Suprapubic skin (tissue), 4 donors: ENCODE results near the gene IL17REL. TPM values are rescaled to one million over a fixed set of nuclear protein-coding genes. Genes with fewer than 3 reads are reported as not detected.

Source experiments
- DNase-seq, 2 donors: peaks; one replicate each; pipeline ENCODE4 v3.0.0-alpha.2; 2019; ENCODE audit warnings: low spot score in 2 of 2
- H3K27ac ChIP-seq: fragments of 200-600 bp; sonication (generic); one replicate; pipeline ENCODE4 v1.5.1; 2019
- H3K27me3 ChIP-seq: fragments of 200-600 bp; sonication (generic); one replicate; pipeline ENCODE4 v1.5.1; 2019
- H3K36me3 ChIP-seq: fragments of 200-600 bp; sonication (generic); one replicate; pipeline ENCODE4 v1.5.1; 2019
- H3K4me1 ChIP-seq: fragments of 200-600 bp; sonication (generic); one replicate; pipeline ENCODE4 v1.5.1; 2019
- H3K4me3 ChIP-seq: fragments of 200-600 bp; sonication (generic); one replicate; pipeline ENCODE4 v1.5.1; 2019; ENCODE audit warnings: mild to moderate bottlenecking
- H3K9me3 ChIP-seq: fragments of 200-600 bp; sonication (generic); one replicate; pipeline ENCODE4 v1.5.1; 2019
- CTCF ChIP-seq, 2 donors: fragments of 200-600 bp in 1 of 2; fragments of 450-650 bp in 1 of 2; sonication (generic) in 1 of 2; IDR thresholded peaks; one replicate each; pipeline ENCODE4 v1.5.1; 2016 to 2019; ENCODE audit warnings: antibody characterized with exemption in 2 of 2, mild to moderate bottlenecking in 1 of 2, moderate library complexity in 1 of 2
- EP300 ChIP-seq: sonication (generic); formaldehyde crosslinking; IDR thresholded peaks from one replicate; pipeline ENCODE4 v1.6.1; 2017; ENCODE audit warnings: antibody characterized with exemption
- POLR2A ChIP-seq, 2 donors: fragments of 450-650 bp; IDR thresholded peaks; one replicate each; pipeline ENCODE4 v1.6.1; 2017; ENCODE audit warnings: antibody characterized with exemption in 2 of 2, mild to moderate bottlenecking in 2 of 2, moderate library complexity in 2 of 2
- POLR2AphosphoS5 ChIP-seq, 3 donors: sonication (generic); formaldehyde crosslinking; IDR thresholded peaks; one replicate each; pipeline ENCODE4 v1.6.1; 2017; ENCODE audit warnings: antibody characterized with exemption in 3 of 3
- WGBS: methylation state at CpG from one replicate; pipeline ENCODE4 v1.1.5; 2018; 5-methylcytosine and 5-hydroxymethylcytosine counted together
- total RNA-seq, 4 donors: library from RNA; depleted of rRNA; stranded (reverse); fragments of >200 nt; gene quantifications; one replicate each; pipeline ENCODE4 v1.1.0, GENCODE V29; 2016

Gene IL17REL
- total RNA-seq, 4 donors from 2014 or later, result not detected

GRCh38 chr22:49956418-49956770 is 56.2 kb downstream of the IL17REL start:
- no peak for TF ChIP-seq CTCF (IDR thresholded peaks at IDR 0.05)
- no peak for TF ChIP-seq POLR2AphosphoS5 (IDR thresholded peaks at IDR 0.05)
- no peak for TF ChIP-seq EP300
- no peak for TF ChIP-seq POLR2A (IDR thresholded peaks at IDR 0.05)
- H3K4me3 ChIP-seq, result no peak overlapping the region
- H3K27ac ChIP-seq, result peak overlapping the region; percentile 66
- 47% methylated on average over 11 of the region's 15 CpGs for WGBS
- peaks cover 3% of the 10 kb centered on the region for H3K36me3 ChIP-seq
- peak in 1 of 2 donors; percentile 65 for DNase-seq
- H3K27me3 ChIP-seq, result no peaks in the 10 kb centered on the region
- peaks cover 72% of the 10 kb centered on the region for H3K4me1 ChIP-seq
- H3K9me3 ChIP-seq, result no peaks in the 10 kb centered on the region

- H3K27me3 ChIP-seq, result no peaks in the 10 kb centered on the region
- WGBS, result 83% methylated on average over 5 of the region's 22 CpGs
- no peak for DNase-seq
- no peak overlapping the region for H3K4me3 ChIP-seq
- H3K36me3 ChIP-seq, result no peaks in the 10 kb centered on the region
- TF ChIP-seq EP300 (no peak), POLR2AphosphoS5 (IDR thresholded peaks at IDR 0.05) (no peak), CTCF (IDR thresholded peaks at IDR 0.05) (no peak), POLR2A (IDR thresholded peaks at IDR 0.05) (no peak)
- peak overlapping the region; percentile 92 for H3K27ac ChIP-seq
- H3K4me1 ChIP-seq, result peaks cover 77% of the 10 kb centered on the region
- H3K9me3 ChIP-seq, result no peaks in the 10 kb centered on the region
These were observed 56.8 kb downstream of the IL17REL start for GRCh38 chr22:49955581-49956417.

- no peaks in the 10 kb centered on the region for H3K27me3 ChIP-seq
- DNase-seq, result no peak
- H3K27ac ChIP-seq, result peak overlapping the region; percentile 92
- no peak overlapping the region for H3K4me3 ChIP-seq
- H3K36me3 ChIP-seq, result no peaks in the 10 kb centered on the region
- 73% methylated on average over 6 of the region's 15 CpGs for WGBS
- no peak for TF ChIP-seq EP300
- no peak for TF ChIP-seq POLR2AphosphoS5 (IDR thresholded peaks at IDR 0.05)
- no peak for TF ChIP-seq CTCF (IDR thresholded peaks at IDR 0.05)
- no peak for TF ChIP-seq POLR2A (IDR thresholded peaks at IDR 0.05)
- H3K9me3 ChIP-seq, result no peaks in the 10 kb centered on the region
- H3K4me1 ChIP-seq, result peaks cover 83% of the 10 kb centered on the region
These were observed 57.5 kb downstream of the IL17REL start for GRCh38 chr22:49954991-49955580.

- no peaks in the 10 kb centered on the region for H3K27me3 ChIP-seq
- H3K36me3 ChIP-seq, result no peaks in the 10 kb centered on the region
- no peak for DNase-seq
- peak overlapping the region; percentile 92 for H3K27ac ChIP-seq
- TF ChIP-seq POLR2A (IDR thresholded peaks at IDR 0.05), result no peak
- no peak for TF ChIP-seq CTCF (IDR thresholded peaks at IDR 0.05)
- no peak for TF ChIP-seq POLR2AphosphoS5 (IDR thresholded peaks at IDR 0.05)
- no peak for TF ChIP-seq EP300
- peaks cover 83% of the 10 kb centered on the region for H3K4me1 ChIP-seq
- H3K4me3 ChIP-seq, result no peak overlapping the region
- H3K9me3 ChIP-seq, result no peaks in the 10 kb centered on the region
- 75% methylated on average over 7 of the region's 8 CpGs for WGBS
These were observed 58.2 kb downstream of the IL17REL start for GRCh38 chr22:49954354-49954753.

GRCh38 chr22:49953680-49954344 is 58.8 kb downstream of the IL17REL start:
- H3K27me3 ChIP-seq, result no peaks in the 10 kb centered on the region
- 80% methylated on average over 7 of the region's 18 CpGs for WGBS
- TF ChIP-seq POLR2AphosphoS5 (IDR thresholded peaks at IDR 0.05) (no peak), POLR2A (IDR thresholded peaks at IDR 0.05) (no peak), EP300 (no peak), CTCF (IDR thresholded peaks at IDR 0.05) (no peak)
- no peak for DNase-seq
- H3K4me3 ChIP-seq, result no peak overlapping the region
- peaks cover 84% of the 10 kb centered on the region for H3K4me1 ChIP-seq
- H3K27ac ChIP-seq, result peak overlapping the region; percentile 92
- H3K36me3 ChIP-seq, result no peaks in the 10 kb centered on the region
- no peaks in the 10 kb centered on the region for H3K9me3 ChIP-seq
